ENCODE results near the gene LRRC1.

GRCh38 chr6:53802582-53802981 is 7.8 kb downstream of the LRRC1 start:
- TF ChIP-seq CTCF (IDR thresholded peaks at IDR 0.05) (no peak), POLR2A (IDR thresholded peaks at IDR 0.05) (no peak)
